EL (cell line): ENCODE measurements around the gene LPIN2.
"Not testable (repeated sequence)": the region's sequence is repeated elsewhere in the genome, so short reads cannot be mapped to it uniquely, and the experiment has no call there.

ENCODE experiments used
- DNase-seq: peaks from one replicate; pipeline ENCODE4 v3.0.0-alpha.2; 2016

The LPIN2 gene

GRCh38 chr18:3013024-3013804 lies at the start of gene LPIN2:
TSS of gene LPIN2 (minus strand) at chr18:3013144. CDS start at chr18:2960840, 52,304 bp downstream.
- peak; percentile 96 for DNase-seq

- DNase-seq, result no peak
Measured at GRCh38 chr18:3061581-3062312, 48.8 kb upstream of the LPIN2 start.

GRCh38 chr18:3060667-3061580 lies 48.0 kb upstream of the LPIN2 start:
- DNase-seq, result no peak

- DNase-seq, result no peak
Measured at GRCh38 chr18:3059272-3059671, 46.3 kb upstream of the LPIN2 start.

GRCh38 chr18:3058328-3059191 lies 45.6 kb upstream of the LPIN2 start:
- no peak for DNase-seq

- no peak for DNase-seq
Measured at GRCh38 chr18:3057526-3057925, 44.6 kb upstream of the LPIN2 start.

GRCh38 chr18:3056311-3056710 lies 43.4 kb upstream of the LPIN2 start:
- no peak for DNase-seq

GRCh38 chr18:3055816-3056215 lies 42.9 kb upstream of the LPIN2 start:
- no peak for DNase-seq

GRCh38 chr18:3055186-3055728 lies 42.3 kb upstream of the LPIN2 start:
- no peak for DNase-seq

- no peak for DNase-seq
Measured at GRCh38 chr18:3054780-3055179, 41.8 kb upstream of the LPIN2 start.

- DNase-seq, result no peak
Measured at GRCh38 chr18:3054214-3054613, 41.3 kb upstream of the LPIN2 start.

GRCh38 chr18:3053081-3053480 lies 40.1 kb upstream of the LPIN2 start:
- no peak for DNase-seq

- DNase-seq, result no peak
Measured at GRCh38 chr18:3052411-3052758, 39.4 kb upstream of the LPIN2 start.

GRCh38 chr18:3051718-3052410 lies 38.9 kb upstream of the LPIN2 start:
- no peak for DNase-seq

- DNase-seq, result not testable (repeated sequence)
Measured at GRCh38 chr18:3049897-3050454, 37.0 kb upstream of the LPIN2 start.

GRCh38 chr18:3048820-3049349 lies 35.9 kb upstream of the LPIN2 start:
- DNase-seq, result no peak

- no peak for DNase-seq
Measured at GRCh38 chr18:3048121-3048520, 35.2 kb upstream of the LPIN2 start.

GRCh38 chr18:3046216-3046808 lies 33.4 kb upstream of the LPIN2 start:
- DNase-seq, result no peak

- no peak for DNase-seq
Measured at GRCh38 chr18:3044931-3045698, 32.2 kb upstream of the LPIN2 start.

- no peak for DNase-seq
Measured at GRCh38 chr18:3042379-3042778, 29.4 kb upstream of the LPIN2 start.
